MCF 10A (cell line): Measurements from ENCODE around the gene HIGD2A. TPM values are rescaled to one million over a fixed set of nuclear protein-coding genes. Genes with fewer than 3 reads are reported as not detected.

Experiments used
- BruUV-seq: library from RNA; stranded (reverse); fragments of 400-500 nt; replicated peaks from 2 replicates; lab custom pipeline; 2021; lab: Mats Ljungman, UMichigan
- CTCF ChIA-PET: fragments of 300-600 bp; sonication (Branson Sonifier 250); formaldehyde crosslinking; extraction: SDS; loops from one replicate; lab custom pipeline; 2021; ENCODE audit warnings: antibody characterized with exemption, inconsistent platforms; lab: Yijun Ruan, JAX
- POLR2A ChIA-PET: fragments of 300-600, 350-650 bp; sonication (Branson Sonifier 250); formaldehyde crosslinking; extraction: SDS; loops from one replicate; lab custom pipeline; 2020; ENCODE audit warnings: antibody characterized with exemption, inconsistent platforms; lab: Yijun Ruan, JAX
- DNase-seq: peaks from one replicate; pipeline ENCODE4 v3.0.0-alpha.2; 2018; ENCODE audit not compliant: unreplicated experiment
- H3K27ac Mint-ChIP-seq: one replicate; pipeline ENCODE4 v1.8.0; 2022; ENCODE audit warnings: mild to moderate bottlenecking, low read depth, mixed read lengths; ENCODE audit not compliant: unreplicated experiment
- H3K27me3 Mint-ChIP-seq: one replicate; pipeline ENCODE4 v1.8.0; 2022; ENCODE audit warnings: mixed read lengths; ENCODE audit not compliant: insufficient read depth, unreplicated experiment
- H3K36me3 Mint-ChIP-seq: one replicate; pipeline ENCODE4 v1.8.0; 2022; ENCODE audit warnings: mild to moderate bottlenecking, moderate library complexity, mixed read lengths; ENCODE audit not compliant: insufficient read depth, unreplicated experiment
- H3K4me1 Mint-ChIP-seq: one replicate; pipeline ENCODE4 v1.8.0; 2022; ENCODE audit warnings: mixed read lengths; ENCODE audit not compliant: insufficient read depth, unreplicated experiment
- H3K4me3 Mint-ChIP-seq: one replicate; pipeline ENCODE4 v1.8.0; 2022; ENCODE audit warnings: mild to moderate bottlenecking, moderate library complexity, mixed read lengths; ENCODE audit not compliant: unreplicated experiment
- H3K9me3 Mint-ChIP-seq: one replicate; pipeline ENCODE4 v1.8.0; 2022; ENCODE audit warnings: mixed read lengths; ENCODE audit not compliant: unreplicated experiment
- intact Hi-C: fragments of 100-400 bp; cut with micrococcal nuclease; formaldehyde crosslinking; loops from 2 replicates; pipeline ENCODE4 v1.14.1; 2022
- total RNA-seq: library from RNA; stranded (reverse); gene quantifications from 2 replicates; pipeline ENCODE4 v1.2.3, GENCODE V29; 2022
- TF ChIP-seq, protein P1 (sequence below): fragments of 200-600 bp; IDR thresholded peaks from one replicate; pipeline ENCODE4 v1.8.0; 2022; ENCODE audit warnings: antibody characterized with exemption, mild to moderate bottlenecking; ENCODE audit not compliant: unreplicated experiment

HIGD2A gene
- total RNA-seq, 1 experiment from 2014 or later: 196 TPM

GRCh38 chr5:176383248-176383905, 5.2 kb upstream of the HIGD2A start:
- no TSS peak for BruUV-seq
- H3K4me3 Mint-ChIP-seq: no peak overlapping the region
- peaks cover 94% of the 10 kb centered on the region for H3K36me3 Mint-ChIP-seq
- ChIA-PET POLR2A (interaction anchor here (1.1 kb wide), 1 partner anchor 17 kb away, joined by 4 read pairs; no protein-coding TSS in a partner anchor), CTCF (interaction anchor here (0.5 to 1.5 kb wide), 2 partner anchors 32 to 64 kb away, joined by 4 read pairs; no protein-coding TSS in a partner anchor)
- no peak overlapping the region for H3K27ac Mint-ChIP-seq
- DNase-seq: no peak
- intact Hi-C loops: loop anchor here (10.0 kb wide), 1 partner anchor 569 kb away; no protein-coding TSS in a partner anchor
- H3K27me3 Mint-ChIP-seq: no peaks in the 10 kb centered on the region
- TF ChIP-seq, protein P1, sequence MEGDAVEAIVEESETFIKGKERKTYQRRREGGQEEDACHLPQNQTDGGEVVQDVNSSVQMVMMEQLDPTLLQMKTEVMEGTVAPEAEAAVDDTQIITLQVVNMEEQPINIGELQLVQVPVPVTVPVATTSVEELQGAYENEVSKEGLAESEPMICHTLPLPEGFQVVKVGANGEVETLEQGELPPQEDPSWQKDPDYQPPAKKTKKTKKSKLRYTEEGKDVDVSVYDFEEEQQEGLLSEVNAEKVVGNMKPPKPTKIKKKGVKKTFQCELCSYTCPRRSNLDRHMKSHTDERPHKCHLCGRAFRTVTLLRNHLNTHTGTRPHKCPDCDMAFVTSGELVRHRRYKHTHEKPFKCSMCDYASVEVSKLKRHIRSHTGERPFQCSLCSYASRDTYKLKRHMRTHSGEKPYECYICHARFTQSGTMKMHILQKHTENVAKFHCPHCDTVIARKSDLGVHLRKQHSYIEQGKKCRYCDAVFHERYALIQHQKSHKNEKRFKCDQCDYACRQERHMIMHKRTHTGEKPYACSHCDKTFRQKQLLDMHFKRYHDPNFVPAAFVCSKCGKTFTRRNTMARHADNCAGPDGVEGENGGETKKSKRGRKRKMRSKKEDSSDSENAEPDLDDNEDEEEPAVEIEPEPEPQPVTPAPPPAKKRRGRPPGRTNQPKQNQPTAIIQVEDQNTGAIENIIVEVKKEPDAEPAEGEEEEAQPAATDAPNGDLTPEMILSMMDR: no peak
- H3K4me1 Mint-ChIP-seq: peaks cover 22% of the 10 kb centered on the region
- H3K9me3 Mint-ChIP-seq: no peaks in the 10 kb centered on the region

DNA sequence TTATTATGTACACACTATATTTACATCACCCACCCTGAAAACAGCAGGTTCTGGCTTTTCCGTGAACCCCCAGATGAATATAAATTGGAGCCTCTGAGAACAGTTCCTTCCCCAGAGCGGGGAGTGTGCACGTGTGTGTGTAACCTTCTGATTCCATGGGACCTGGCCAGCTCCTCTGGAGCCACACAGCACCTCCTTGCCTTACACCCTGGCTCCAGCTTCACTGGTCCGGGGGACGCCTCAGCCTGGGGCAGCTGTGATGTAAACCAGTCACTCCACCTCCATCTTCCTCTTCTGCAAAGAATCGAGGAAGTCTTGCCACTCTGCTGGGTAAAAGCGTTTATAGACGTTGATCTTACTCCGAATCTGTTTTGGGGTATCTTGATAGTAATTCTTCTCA, 4.6 kb upstream of the HIGD2A start:
- Mint-ChIP-seq H3K4me3 (no peak overlapping the region), H3K36me3 (peaks cover 96% of the 10 kb centered on the region), H3K4me1 (peaks cover 22% of the 10 kb centered on the region), H3K27ac (no peak overlapping the region), H3K27me3 (no peaks in the 10 kb centered on the region), H3K9me3 (no peaks in the 10 kb centered on the region)
- BruUV-seq: no TSS peak
- intact Hi-C loops: loop anchor here (10.0 kb wide), 1 partner anchor 569 kb away; no protein-coding TSS in a partner anchor
- DNase-seq: no peak
- ChIA-PET POLR2A (interaction anchor here (1.1 to 2.1 kb wide), 2 partner anchors 17 to 64 kb away, joined by 4 to 5 read pairs; partner anchors contain the start of gene FAF2), CTCF (interaction anchor here (0.5 to 1.5 kb wide), 3 partner anchors 33 to 850 kb away, joined by 3 to 4 read pairs (median 4); no protein-coding TSS in a partner anchor)
- TF ChIP-seq, protein P1: no peak

DNA sequence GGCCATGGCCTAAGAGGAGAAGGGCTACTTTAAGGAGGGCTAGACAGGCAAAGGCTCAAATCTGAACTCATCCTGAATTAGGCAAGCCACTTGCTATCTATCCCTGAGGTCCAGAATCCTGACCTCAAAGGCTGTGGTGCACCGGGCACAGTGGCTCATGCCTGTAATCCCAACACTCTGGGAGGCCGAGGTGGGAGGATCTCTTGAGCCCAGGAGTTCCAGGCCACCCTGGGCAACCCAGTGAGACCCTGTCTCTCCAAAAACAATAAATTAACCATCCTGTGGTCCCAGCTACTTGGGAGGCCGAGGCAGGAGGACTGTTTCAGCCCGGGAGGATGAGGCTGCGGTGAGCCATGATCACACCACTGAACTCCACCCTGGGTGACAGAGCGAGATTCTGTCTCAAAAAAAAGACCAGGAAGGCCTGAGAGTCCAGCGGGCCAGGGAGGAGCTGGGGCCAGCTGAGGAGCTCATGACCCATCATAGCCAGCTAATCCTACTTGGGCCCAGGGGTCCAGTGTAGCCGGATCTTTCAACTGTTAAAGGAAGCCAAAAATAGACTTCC, 4.1 kb upstream of the HIGD2A start:
- Mint-ChIP-seq H3K36me3 (peaks cover 96% of the 10 kb centered on the region), H3K27me3 (no peaks in the 10 kb centered on the region), H3K4me1 (peaks cover 22% of the 10 kb centered on the region), H3K27ac (no peak overlapping the region), H3K4me3 (no peak overlapping the region), H3K9me3 (no peaks in the 10 kb centered on the region)
- DNase-seq: no peak
- intact Hi-C loops: loop anchor here (10.0 kb wide), 1 partner anchor 570 kb away; no protein-coding TSS in a partner anchor
- TF ChIP-seq, protein P1: no peak
- CTCF ChIA-PET: interaction anchor here (0.8 to 1.5 kb wide), 2 partner anchors 63 to 851 kb away, joined by 3 to 4 read pairs; no protein-coding TSS in a partner anchor
- POLR2A ChIA-PET: interaction anchor here (1.1 to 5.6 kb wide), 3 partner anchors 16 to 64 kb away, joined by 4 to 51 read pairs (median 5); partner anchors contain the start of genes FAF2 and KIAA1191
- BruUV-seq: no TSS peak

DNA sequence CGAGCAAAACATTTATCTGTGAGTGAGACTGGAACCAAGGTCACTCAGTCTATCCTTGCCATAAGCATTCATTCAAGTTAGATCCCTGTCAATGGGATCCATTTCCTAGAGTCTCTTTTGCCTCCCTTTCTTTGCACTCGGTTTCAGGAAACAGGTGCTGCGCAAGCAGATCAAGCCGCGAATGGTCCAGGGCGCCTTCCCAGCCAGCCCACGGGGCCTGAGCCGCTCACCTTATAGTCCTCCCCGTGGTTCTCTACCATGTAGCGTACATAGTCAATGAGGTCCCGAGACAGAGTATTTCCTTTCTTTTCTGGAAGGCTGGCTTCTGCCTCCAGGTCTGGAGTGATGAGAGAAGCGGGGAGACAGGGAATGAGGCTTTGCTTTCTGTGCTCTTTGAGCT, 3.6 kb upstream of the HIGD2A start:
- Mint-ChIP-seq H3K27me3 (no peaks in the 10 kb centered on the region), H3K27ac (no peak overlapping the region), H3K36me3 (peaks cover 96% of the 10 kb centered on the region), H3K9me3 (no peaks in the 10 kb centered on the region), H3K4me3 (no peak overlapping the region), H3K4me1 (peaks cover 22% of the 10 kb centered on the region)
- ChIA-PET POLR2A (interaction anchor here (0.6 to 5.6 kb wide), 3 partner anchors 9 to 63 kb away, joined by 3 to 51 read pairs (median 5); partner anchors contain the start of genes FAF2 and KIAA1191), CTCF (interaction anchor here (0.6 to 1.6 kb wide), 4 partner anchors 12 to 851 kb away, joined by 3 to 5 read pairs (median 4); no protein-coding TSS in a partner anchor)
- intact Hi-C loops: loop anchor here (10.0 kb wide), 1 partner anchor 570 kb away; no protein-coding TSS in a partner anchor
- TF ChIP-seq, protein P1: no peak
- no TSS peak for BruUV-seq
- DNase-seq: no peak
